Measurements from ENCODE around the gene ZNF132.
"Not testable (repeated sequence)": the region's sequence is repeated elsewhere in the genome, so short reads cannot be mapped to it uniquely, and the experiment has no call there.

- TF ChIP-seq CTCF (conservative IDR thresholded peaks at IDR 0.05; ENCODE audit: low read depth in 2 of 2); CREB1 (CRISPR knock-in tag; IDR thresholded peaks at IDR 0.05; ENCODE audit: low read depth); POLR2AphosphoS5 (IDR thresholded peaks at IDR 0.05; ENCODE audit: low read depth); REST (IDR thresholded peaks at IDR 0.05; ENCODE audit: unreplicated experiment); EZH2 (IDR thresholded peaks at IDR 0.05; ENCODE audit: low read depth, unreplicated experiment); ETS1 (IDR thresholded peaks at IDR 0.05): not testable (repeated sequence)
Observed at GRCh38 chr19:58470837-58471543, 31.0 kb upstream of the ZNF132 start.
